ENCODE results near the gene CCNY.

GRCh38 chr10:35340975-35341374 is 4.7 kb downstream of the CCNY start:
- TF ChIP-seq CTCF (IDR thresholded peaks at IDR 0.05) = no peak
- TF ChIP-seq POLR2A (IDR thresholded peaks at IDR 0.05) = no peak

All from suprapubic skin (tissue), 3 donors.